RWPE1 (cell line): Measurements from ENCODE around the gene ACBD6.
A peak's percentile ranks its signal among the peaks of the same experiment; 100 is the strongest.
"Not testable (repeated sequence)": the region's sequence is repeated elsewhere in the genome, so short reads cannot be mapped to it uniquely, and the experiment has no call there.

Experiments
- CTCF ChIA-PET: fragments of 350-600 bp; sonication (Branson Sonifier 250); formaldehyde crosslinking; extraction: SDS; loops from one replicate; lab custom pipeline; 2021; lab: Yijun Ruan, JAX
- POLR2A ChIA-PET: fragments of 400-600 bp; formaldehyde crosslinking; extraction: SDS; loops from one replicate; lab custom pipeline; 2020; ENCODE audit warnings: antibody characterized with exemption; ENCODE audit not compliant: low non-redundant PET; lab: Yijun Ruan, JAX
- DNase-seq: peaks from one replicate; pipeline ENCODE4 v3.0.0; 2012; ENCODE audit warnings: low spot score
- H3K27ac ChIP-seq: fragments of 450-650 bp; 2 replicates; pipeline ENCODE4 v1.5.1; 2017
- TF ChIP-seq, protein P1 (sequence below): fragments of 450-650 bp; conservative IDR thresholded peaks from 2 replicates; pipeline ENCODE4 v1.5.1; 2017; ENCODE audit warnings: low read depth, mild to moderate bottlenecking

Gene ACBD6

DNA sequence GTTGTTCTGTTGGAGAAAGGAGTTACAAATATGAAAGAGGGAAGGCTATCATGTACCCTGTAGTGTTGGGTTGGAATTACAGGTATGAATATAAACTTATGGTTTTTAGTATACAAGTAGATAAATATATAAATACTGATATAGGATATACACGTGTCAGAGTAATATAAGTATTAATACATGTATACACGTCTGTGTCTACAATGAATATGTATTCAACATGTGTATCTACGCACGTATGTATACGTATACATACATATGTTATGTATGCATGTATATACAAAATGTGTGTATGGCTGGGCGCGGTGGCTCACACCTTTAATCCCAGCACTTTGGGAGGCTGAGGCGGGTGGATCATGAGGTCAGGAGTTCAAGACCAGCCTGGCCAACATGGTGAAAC, 17.9 kb downstream of the ACBD6 start:
- DNase-seq = no peak
- TF ChIP-seq, protein P1, sequence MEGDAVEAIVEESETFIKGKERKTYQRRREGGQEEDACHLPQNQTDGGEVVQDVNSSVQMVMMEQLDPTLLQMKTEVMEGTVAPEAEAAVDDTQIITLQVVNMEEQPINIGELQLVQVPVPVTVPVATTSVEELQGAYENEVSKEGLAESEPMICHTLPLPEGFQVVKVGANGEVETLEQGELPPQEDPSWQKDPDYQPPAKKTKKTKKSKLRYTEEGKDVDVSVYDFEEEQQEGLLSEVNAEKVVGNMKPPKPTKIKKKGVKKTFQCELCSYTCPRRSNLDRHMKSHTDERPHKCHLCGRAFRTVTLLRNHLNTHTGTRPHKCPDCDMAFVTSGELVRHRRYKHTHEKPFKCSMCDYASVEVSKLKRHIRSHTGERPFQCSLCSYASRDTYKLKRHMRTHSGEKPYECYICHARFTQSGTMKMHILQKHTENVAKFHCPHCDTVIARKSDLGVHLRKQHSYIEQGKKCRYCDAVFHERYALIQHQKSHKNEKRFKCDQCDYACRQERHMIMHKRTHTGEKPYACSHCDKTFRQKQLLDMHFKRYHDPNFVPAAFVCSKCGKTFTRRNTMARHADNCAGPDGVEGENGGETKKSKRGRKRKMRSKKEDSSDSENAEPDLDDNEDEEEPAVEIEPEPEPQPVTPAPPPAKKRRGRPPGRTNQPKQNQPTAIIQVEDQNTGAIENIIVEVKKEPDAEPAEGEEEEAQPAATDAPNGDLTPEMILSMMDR = no peak
- POLR2A ChIA-PET = no interaction called here
- CTCF ChIA-PET = no interaction called here
- no peak overlapping the region for H3K27ac ChIP-seq

DNA sequence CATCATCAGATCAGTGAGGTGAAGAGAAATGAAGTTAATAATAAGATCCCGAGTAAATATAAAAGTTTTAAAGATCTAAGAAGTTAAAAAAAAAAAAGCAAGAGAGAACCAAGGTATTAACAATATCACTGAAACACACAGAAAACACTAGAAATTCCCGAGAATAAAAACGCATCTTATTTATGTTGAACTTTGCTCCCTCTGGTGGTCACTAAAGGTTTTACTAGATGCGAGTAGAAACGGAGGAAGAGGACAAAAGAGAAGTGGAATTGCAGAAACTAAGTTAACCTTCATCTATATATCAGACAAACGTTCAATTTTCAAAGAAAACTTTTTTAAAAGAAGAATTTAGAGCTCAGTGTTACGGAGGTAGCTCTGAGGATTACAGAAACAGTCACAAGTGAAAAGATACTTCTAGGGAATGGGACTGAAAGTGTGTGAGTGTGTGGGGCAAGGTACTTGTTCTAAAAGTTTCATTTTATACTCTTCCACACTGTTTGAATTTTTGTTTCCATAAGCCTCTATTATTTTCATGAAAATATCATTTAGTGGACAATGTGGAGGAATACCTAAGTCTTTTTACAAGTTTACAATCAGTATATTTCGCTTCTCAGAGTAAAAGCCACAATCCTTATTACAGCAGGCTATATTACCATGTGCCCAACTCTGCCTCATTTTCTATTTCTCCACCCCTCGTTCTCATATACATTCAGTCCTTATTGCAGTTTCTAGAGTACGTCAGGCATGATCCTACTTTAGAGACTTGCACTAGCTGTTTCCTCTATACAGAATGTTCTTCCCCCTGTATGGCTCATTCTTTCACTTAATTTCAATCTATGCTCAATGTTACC, 19.7 kb downstream of the ACBD6 start:
- no peak overlapping the region for H3K27ac ChIP-seq
- TF ChIP-seq, protein P1 = peak; percentile 80
- POLR2A ChIA-PET = no interaction called here
- DNase-seq = peak; percentile 36
- CTCF ChIA-PET = interaction anchor here (0.6 to 1.2 kb wide), 10 partner anchors 10 to 396 kb away, joined by 3 to 4 read pairs (median 3); partner anchors contain the start of gene LHX4

DNA sequence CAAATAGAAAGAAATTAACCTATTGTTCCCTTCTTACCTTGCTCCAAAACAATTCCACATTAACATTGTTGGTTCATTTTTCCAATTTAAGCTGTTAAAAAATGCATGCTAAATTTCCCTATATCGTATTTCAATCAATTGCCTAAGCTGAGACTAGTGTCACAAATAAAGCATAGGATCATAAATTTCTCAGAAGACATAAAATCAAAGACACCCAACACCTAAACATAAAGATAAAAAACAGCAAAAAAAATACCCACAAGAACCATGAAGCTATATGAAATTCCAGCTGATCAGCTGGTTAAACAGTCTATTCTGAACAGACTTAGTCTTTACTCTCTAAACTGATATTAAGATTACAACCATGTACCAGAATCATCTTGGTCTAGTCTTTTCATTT, 32.3 kb downstream of the ACBD6 start:
- TF ChIP-seq, protein P1 = no peak
- ChIA-PET POLR2A (no interaction called here), CTCF (no interaction called here)
- no peak for DNase-seq
- no peak overlapping the region for H3K27ac ChIP-seq

DNA sequence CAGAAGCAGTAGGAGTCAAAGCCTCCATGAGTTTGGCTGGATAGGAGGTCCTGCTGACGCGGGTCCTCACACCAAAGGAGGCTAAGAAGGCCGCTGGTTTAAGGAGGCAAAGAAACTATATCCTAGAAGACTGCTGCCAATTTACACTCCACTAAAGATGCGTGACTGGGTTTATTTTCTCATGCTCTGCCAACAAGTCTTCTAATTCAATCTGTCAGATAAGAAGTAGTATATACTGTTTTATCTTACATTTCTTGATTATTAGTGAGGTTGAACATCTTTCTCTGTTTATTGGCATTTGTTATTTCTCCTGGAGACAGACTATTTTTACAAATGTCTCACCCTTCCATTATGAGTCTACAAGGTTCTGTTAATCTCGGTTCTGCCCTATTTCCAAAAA, 34.1 kb downstream of the ACBD6 start:
- TF ChIP-seq, protein P1 = no peak
- CTCF ChIA-PET = no interaction called here
- no peak for DNase-seq
- POLR2A ChIA-PET = no interaction called here
- H3K27ac ChIP-seq = no peak overlapping the region

DNA sequence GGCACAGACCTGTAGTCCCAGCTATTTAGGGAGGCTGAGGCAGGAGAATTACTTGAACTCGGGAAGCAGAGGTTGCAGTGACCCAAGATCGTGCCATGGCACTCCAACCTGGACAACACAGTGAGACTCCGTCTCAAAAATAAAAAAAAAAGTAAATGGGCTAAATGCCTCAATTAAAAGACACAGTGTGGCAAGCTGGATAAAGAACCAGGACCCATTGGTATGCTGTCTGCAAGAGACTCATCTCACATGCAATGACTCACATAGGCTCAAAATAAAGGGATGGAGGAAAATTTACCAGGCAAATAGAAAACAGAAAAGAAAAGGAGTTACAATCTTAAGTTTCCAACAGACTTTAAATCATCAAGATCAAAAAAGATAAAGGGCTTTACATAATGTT, 40.3 kb downstream of the ACBD6 start:
- DNase-seq = no peak
- POLR2A ChIA-PET = no interaction called here
- CTCF ChIA-PET = no interaction called here
- TF ChIP-seq, protein P1 = no peak
- no peak overlapping the region for H3K27ac ChIP-seq

DNA sequence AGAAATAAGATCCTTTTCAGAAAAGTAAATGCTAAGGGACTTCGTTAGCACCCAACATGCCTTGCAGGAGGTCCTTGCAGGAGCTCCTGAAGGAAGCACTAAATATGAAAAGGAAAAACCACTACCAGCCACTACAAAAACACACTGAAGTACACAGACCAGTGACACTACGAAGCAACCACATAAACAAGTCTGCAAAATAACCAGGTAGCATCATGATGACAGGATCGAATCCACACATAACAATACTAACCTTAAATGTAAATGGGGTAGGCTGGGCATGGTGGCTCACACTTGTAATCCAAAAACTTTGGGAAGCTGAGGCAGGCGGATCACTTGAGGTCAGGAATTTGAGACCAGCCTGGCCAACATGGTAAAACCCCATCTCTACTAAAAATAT, 40.7 kb downstream of the ACBD6 start:
- DNase-seq, H3K27ac ChIP-seq, CTCF ChIA-PET, POLR2A ChIA-PET: not testable (repeated sequence)

DNA sequence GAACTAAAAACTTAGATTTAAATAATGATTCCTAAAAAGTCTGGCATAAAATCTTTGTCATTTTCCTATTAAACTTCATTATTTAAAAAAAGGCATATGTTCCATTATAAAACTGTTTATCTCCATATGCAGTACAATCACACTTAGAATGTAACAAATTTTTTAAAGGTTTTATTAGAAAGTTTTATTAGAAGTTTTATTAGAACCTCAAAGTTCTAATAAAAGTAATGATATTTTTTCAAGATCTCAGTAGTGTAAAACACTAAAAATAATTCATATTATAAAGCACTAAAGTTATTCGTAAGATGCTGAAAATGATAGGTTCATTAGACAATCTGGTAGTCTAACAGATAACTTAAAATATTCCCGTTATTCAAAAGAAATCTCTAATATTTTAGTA, 43.6 kb downstream of the ACBD6 start:
- CTCF ChIA-PET = interaction anchor here (0.7 kb wide), 1 partner anchor 233 kb away, joined by 4 read pairs; no protein-coding TSS in a partner anchor
- TF ChIP-seq, protein P1 = no peak
- no peak overlapping the region for H3K27ac ChIP-seq
- POLR2A ChIA-PET = no interaction called here
- DNase-seq = no peak
